Activated T-cell treated with anti-CD3 and anti-CD28 coated beads, Interleukin-2, amount 50 U/mL, for 24 hours (primary cell): Measurements from ENCODE around the gene MYL12A.
"Not testable (repeated sequence)": the region's sequence is repeated elsewhere in the genome, so short reads cannot be mapped to it uniquely, and the experiment has no call there.

Experiments
- DNase-seq: peaks from one replicate; pipeline ENCODE4 v3.0.0-alpha.2; 2020
- H3K27ac Mint-ChIP-seq: 2 replicates; pipeline ENCODE4 v1.8.0; 2020; ENCODE audit warnings: mild to moderate bottlenecking, mixed read lengths
- H3K27me3 Mint-ChIP-seq: 2 replicates; pipeline ENCODE4 v1.8.0; 2020; ENCODE audit warnings: mixed read lengths
- H3K36me3 Mint-ChIP-seq: 2 replicates; pipeline ENCODE4 v1.8.0; 2020; ENCODE audit warnings: low read depth, mixed read lengths
- H3K4me1 Mint-ChIP-seq: 2 replicates; pipeline ENCODE4 v1.8.0; 2020; ENCODE audit warnings: low read depth, mixed read lengths
- H3K4me3 Mint-ChIP-seq: 2 replicates; pipeline ENCODE4 v1.8.0; 2020; ENCODE audit warnings: mild to moderate bottlenecking, moderate library complexity, mixed read lengths
- H3K9me3 Mint-ChIP-seq: 2 replicates; pipeline ENCODE4 v1.8.0; 2020; ENCODE audit warnings: mixed read lengths

MYL12A gene

GRCh38 chr18:3218819-3219218 lies 28.8 kb upstream of the MYL12A start:
- peaks cover 8% of the 10 kb centered on the region for H3K4me1 Mint-ChIP-seq
- H3K27me3 Mint-ChIP-seq, result no peaks in the 10 kb centered on the region
- no peak for DNase-seq
- no peak overlapping the region for H3K27ac Mint-ChIP-seq
- H3K4me3 Mint-ChIP-seq, result no peak overlapping the region
- no peaks in the 10 kb centered on the region for H3K9me3 Mint-ChIP-seq
- H3K36me3 Mint-ChIP-seq, result peaks cover 5% of the 10 kb centered on the region

DNA sequence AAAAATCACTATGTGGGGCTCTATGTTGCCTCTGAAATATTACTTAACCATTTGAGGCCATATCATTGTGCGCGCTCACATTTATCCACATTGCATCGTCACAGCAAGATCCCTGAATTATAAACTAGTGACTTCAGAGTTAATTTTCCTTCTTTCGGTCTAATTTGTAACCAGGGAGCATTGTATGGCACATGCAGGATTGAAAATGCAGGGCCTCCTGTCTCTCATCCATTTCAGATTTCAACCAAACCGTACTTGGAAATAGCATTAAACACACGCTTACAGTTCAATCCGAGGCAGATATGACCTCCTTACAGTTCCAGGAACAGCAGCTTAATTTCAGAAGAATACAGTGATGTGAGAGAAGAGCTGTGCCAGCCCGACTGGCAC lies 28.4 kb upstream of the MYL12A start:
- H3K4me1 Mint-ChIP-seq, result peaks cover 8% of the 10 kb centered on the region
- no peak overlapping the region for H3K4me3 Mint-ChIP-seq
- H3K27me3 Mint-ChIP-seq, result no peaks in the 10 kb centered on the region
- no peak overlapping the region for H3K27ac Mint-ChIP-seq
- H3K9me3 Mint-ChIP-seq, result no peaks in the 10 kb centered on the region
- H3K36me3 Mint-ChIP-seq, result peaks cover 5% of the 10 kb centered on the region
- no peak for DNase-seq

DNA sequence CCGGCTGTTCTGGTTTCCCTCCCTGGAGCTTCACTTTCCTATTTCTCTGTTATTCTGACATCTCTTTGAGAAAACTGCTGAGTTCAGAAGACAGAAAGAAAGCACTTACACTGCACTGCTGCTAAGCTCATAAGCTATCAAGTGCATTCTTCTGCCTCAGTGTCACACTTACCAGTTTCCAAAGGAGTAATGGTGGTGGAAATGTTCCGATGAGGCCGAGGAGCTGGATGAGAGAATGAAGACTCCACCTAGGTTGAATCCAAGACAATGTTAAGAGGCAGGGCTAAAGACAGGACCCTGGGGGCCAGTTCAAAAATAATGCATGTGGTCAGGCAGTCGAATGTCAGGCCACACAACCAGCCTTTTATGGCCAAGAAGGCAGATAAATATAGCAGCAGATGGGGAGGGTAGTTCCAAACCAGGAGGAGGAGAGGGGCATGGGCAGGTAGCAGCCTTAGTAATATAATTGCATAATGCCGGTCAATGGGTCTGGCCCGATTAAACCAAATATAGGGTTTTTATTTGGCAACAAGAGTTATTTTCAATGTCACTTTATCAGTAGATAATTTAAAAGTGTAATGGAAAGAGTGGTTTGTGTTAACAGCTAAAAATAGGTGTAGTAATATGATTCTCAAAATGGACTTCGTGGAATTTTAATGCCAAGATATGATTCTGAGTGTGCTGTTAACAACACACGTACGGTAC lies 27.8 kb upstream of the MYL12A start, which contains the start of gene MYOM1:
Gene MYOM1, minus strand, starts transcription at position 338 of the 705 bp plus-strand sequence. CDS start 4,745 bp downstream, outside the sequence.
- no peak within 1 kb of the TSS for H3K27ac Mint-ChIP-seq
- no peaks in the 10 kb centered on the region for H3K9me3 Mint-ChIP-seq
- peaks cover 5% of the 10 kb centered on the region for H3K36me3 Mint-ChIP-seq
- no peak within 1 kb of the TSS for H3K4me3 Mint-ChIP-seq
- H3K27me3 Mint-ChIP-seq, result no peaks in the 10 kb centered on the region
- DNase-seq, result no peak
- H3K4me1 Mint-ChIP-seq, result peaks cover 8% of the 10 kb centered on the region

DNA sequence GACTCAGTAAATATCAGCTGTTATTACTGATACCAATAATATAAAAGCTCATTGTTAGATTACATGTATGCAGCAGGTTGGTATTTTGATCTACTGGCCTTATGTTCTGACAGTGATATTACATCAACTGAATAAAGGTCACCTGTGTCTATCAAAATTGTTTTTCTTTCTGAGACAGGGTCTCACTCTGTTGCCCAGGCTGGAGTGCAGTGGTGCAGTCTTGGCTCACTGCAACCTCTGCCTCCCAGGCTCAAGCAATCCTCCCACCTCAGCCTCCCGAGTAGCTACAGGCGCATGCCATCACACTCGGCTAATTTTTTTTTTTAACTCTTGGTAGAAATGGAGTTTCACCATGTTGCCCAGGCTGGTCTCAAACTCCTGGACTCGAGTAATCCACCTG lies 26.7 kb upstream of the MYL12A start:
- H3K4me3 Mint-ChIP-seq, H3K4me1 Mint-ChIP-seq, H3K27ac Mint-ChIP-seq, H3K36me3 Mint-ChIP-seq, H3K27me3 Mint-ChIP-seq, DNase-seq, H3K9me3 Mint-ChIP-seq: not testable (repeated sequence)

GRCh38 chr18:3221496-3221895 lies 26.1 kb upstream of the MYL12A start:
- Mint-ChIP-seq H3K36me3 (no peaks in the 10 kb centered on the region), H3K9me3 (no peaks in the 10 kb centered on the region), H3K4me1 (peaks cover 10% of the 10 kb centered on the region), H3K4me3 (no peak overlapping the region), H3K27ac (no peak overlapping the region), H3K27me3 (no peaks in the 10 kb centered on the region)
- no peak for DNase-seq

GRCh38 chr18:3223356-3223755 lies 24.2 kb upstream of the MYL12A start:
- Mint-ChIP-seq H3K4me3 (no peak overlapping the region), H3K36me3 (no peaks in the 10 kb centered on the region), H3K9me3 (no peaks in the 10 kb centered on the region), H3K4me1 (peaks cover 10% of the 10 kb centered on the region), H3K27ac (no peak overlapping the region), H3K27me3 (no peaks in the 10 kb centered on the region)
- DNase-seq, result no peak

DNA sequence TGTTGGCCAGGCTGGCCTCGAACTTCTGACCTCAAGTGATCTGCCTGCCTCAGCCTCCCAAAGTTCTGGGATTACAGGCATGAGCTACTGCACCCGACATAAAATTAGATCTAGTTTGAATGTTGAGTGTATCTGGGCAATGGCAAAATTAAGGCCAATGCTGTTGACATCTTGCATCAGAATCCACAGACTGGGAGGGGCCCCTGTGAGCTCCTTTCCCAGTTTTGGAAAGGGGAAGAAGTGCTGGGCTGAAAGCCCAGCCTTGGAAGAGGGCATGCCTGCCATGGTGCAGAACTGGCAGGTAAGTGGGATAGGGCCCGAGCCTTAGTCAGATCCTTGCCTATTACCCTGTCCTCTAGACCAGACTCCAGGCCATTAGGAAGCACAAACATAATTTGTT lies 23.4 kb upstream of the MYL12A start:
- H3K9me3 Mint-ChIP-seq, result no peaks in the 10 kb centered on the region
- H3K27ac Mint-ChIP-seq, result no peak overlapping the region
- no peak overlapping the region for H3K4me3 Mint-ChIP-seq
- H3K27me3 Mint-ChIP-seq, result no peaks in the 10 kb centered on the region
- peaks cover 3% of the 10 kb centered on the region for H3K36me3 Mint-ChIP-seq
- no peak for DNase-seq
- H3K4me1 Mint-ChIP-seq, result peaks cover 14% of the 10 kb centered on the region

DNA sequence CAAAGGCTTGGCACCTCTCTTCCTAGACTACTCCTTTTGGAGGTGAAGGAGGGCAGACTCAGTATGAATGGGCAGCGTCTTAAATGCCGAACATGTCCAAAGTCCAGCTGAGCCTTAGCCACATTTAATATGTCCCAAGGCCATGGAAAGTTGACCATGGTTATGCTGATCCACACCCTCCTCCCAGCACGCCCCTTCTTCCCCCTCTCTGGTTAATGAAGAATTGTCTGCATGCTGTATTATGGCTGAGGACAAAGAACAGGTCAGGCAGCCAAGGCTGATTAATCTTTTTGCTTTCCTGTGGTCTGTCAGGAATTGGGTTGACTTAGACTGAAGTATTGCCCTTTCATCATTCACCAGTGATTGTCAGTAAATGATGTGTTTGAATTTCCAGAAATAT lies 22.0 kb upstream of the MYL12A start:
- no peaks in the 10 kb centered on the region for H3K9me3 Mint-ChIP-seq
- H3K36me3 Mint-ChIP-seq, result peaks cover 3% of the 10 kb centered on the region

GRCh38 chr18:3226048-3226447 lies 21.6 kb upstream of the MYL12A start:
- H3K36me3 Mint-ChIP-seq, result peaks cover 3% of the 10 kb centered on the region
- H3K9me3 Mint-ChIP-seq, result no peaks in the 10 kb centered on the region
- H3K4me3 Mint-ChIP-seq, result no peak overlapping the region
- peaks cover 14% of the 10 kb centered on the region for H3K4me1 Mint-ChIP-seq
- no peaks in the 10 kb centered on the region for H3K27me3 Mint-ChIP-seq
- H3K27ac Mint-ChIP-seq, result no peak overlapping the region
- no peak for DNase-seq

More for the DNA sequence above, 22.0 kb upstream of the MYL12A start:
- H3K27ac Mint-ChIP-seq, result no peak overlapping the region
- DNase-seq, result no peak
- H3K4me3 Mint-ChIP-seq, result no peak overlapping the region
- H3K27me3 Mint-ChIP-seq, result no peaks in the 10 kb centered on the region
- peaks cover 14% of the 10 kb centered on the region for H3K4me1 Mint-ChIP-seq

DNA sequence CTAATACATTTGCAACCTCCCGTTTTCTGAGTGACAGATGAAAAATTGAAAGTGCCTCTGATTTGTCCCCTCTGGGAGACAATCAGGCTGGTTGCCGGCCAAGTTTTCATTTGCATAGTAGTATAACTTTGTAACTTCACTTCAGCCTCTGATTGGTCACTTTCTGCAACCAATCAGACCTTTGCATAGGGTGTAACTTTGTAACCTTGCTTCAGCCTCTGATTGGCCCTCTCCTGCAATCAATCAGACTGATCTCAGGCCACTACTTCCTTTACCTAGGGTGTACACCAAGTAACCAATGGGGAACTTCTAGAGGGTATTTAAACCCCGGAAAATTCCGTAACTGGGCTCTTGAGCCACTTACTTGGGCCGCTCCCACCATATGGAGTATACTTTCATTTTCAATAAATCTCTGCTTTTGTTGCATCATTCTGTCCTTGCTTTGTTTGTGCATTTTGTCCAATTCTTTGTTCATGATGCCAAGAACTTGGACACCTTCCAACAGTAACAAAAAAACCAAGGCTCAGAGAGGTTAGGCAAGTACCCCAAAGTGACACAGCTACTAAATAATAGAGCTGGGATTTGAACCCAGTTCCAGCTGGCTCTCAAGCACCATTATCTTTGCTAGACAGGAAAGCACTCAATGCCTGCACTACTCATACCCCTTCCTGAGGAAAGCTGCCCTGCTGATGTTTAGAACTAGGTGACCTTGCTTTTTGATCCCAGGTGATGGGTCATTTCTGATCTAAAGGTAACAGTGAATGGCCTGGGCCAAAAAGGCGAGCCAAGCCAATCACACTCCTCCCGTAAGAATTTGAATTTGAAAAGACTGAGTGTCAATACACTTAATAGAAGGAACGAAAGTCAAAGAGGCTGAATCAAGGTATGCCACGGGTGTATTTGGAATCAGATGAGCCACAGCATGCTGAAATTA lies 16.9 kb upstream of the MYL12A start:
- H3K36me3 Mint-ChIP-seq, result peaks cover 3% of the 10 kb centered on the region
- no peak for DNase-seq
- no peaks in the 10 kb centered on the region for H3K27me3 Mint-ChIP-seq
- no peak overlapping the region for H3K27ac Mint-ChIP-seq
- peaks cover 11% of the 10 kb centered on the region for H3K4me1 Mint-ChIP-seq
- H3K9me3 Mint-ChIP-seq, result no peaks in the 10 kb centered on the region
- H3K4me3 Mint-ChIP-seq, result no peak overlapping the region

- Mint-ChIP-seq H3K27ac (no peak overlapping the region), H3K4me1 (peaks cover 8% of the 10 kb centered on the region), H3K9me3 (no peaks in the 10 kb centered on the region), H3K4me3 (no peak overlapping the region), H3K36me3 (peaks cover 3% of the 10 kb centered on the region), H3K27me3 (no peaks in the 10 kb centered on the region)
- DNase-seq, result no peak
Measured at GRCh38 chr18:3233004-3233403, 14.6 kb upstream of the MYL12A start.

DNA sequence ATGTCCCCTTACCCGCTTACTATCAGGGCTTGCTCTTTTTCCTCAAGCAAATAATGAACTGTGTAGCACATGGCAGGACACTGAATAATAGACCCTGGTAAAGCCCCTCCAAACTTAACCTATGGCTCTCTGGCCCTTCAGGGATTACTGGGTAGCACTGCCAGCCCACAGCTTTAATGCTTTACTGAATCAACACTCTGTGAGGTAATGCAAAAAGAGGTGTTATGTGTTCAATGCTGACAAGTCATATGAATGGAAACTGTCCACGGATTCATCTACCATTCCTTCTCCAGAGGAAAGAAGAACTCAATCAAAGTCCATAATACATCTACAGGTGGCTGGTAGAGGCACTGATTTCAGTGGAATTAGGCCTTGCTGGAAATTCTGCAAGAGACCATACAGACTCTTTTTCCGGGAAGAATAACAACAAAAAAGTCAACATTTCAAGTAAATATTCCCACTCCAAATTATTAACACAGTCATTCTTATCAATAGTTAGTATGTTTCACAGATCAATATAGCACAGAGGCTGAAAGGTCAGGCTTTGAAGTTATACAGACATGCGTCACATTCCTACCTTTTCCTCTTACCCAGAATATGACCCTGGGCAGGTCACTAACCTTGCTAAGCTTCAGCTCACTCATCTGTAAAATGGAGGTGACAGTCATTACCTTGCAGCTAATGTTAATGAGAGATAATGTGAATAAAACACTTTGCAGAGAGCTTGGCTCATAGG lies 14.0 kb upstream of the MYL12A start:
- no peak overlapping the region for H3K4me3 Mint-ChIP-seq
- H3K36me3 Mint-ChIP-seq, result peaks cover 3% of the 10 kb centered on the region

DNA sequence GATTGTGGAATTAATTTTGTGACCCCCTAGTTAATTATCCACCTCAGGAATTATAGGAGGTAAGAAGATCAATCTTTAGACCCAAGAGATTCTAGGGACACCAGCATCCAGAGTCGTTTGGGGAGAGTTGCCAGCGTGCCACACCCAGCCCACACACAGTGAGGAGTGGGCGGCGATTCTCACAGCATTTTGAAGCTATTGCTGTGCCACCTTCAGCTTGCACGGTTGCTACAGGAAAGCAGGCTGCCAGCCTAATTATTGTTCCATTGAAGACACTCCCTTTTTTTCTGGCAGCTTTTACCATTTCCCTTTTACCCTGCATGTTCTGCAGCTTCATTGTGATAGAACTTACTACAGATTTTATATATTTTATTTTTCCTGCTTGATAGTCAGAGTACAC lies 13.1 kb upstream of the MYL12A start:
- no peak for DNase-seq
- Mint-ChIP-seq H3K9me3 (no peaks in the 10 kb centered on the region), H3K27me3 (no peaks in the 10 kb centered on the region), H3K36me3 (no peaks in the 10 kb centered on the region), H3K4me1 (peaks cover 8% of the 10 kb centered on the region), H3K4me3 (no peak overlapping the region), H3K27ac (no peak overlapping the region)

More for the DNA sequence above, 14.0 kb upstream of the MYL12A start:
- Mint-ChIP-seq H3K4me1 (peaks cover 6% of the 10 kb centered on the region), H3K9me3 (no peaks in the 10 kb centered on the region), H3K27me3 (no peaks in the 10 kb centered on the region), H3K27ac (no peak overlapping the region)
- DNase-seq, result no peak

DNA sequence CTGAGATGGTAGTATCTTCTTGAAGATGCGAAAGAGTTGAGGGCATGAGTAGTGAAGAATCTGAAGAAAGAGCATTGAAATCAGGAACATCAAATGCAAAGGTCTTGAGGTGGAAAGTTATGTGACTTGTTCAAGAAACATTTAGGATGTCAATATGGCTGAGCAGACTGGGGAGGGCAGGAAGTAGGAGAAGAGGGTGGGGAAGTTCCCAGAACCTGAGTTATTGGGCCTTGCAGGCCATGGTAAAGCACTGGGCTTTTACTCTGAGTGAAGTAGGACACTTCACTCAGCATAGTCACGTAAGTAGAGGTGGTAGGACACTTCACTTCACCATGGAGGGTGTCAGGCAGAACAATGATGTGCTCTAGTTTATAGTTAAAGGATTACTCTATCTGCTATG lies 11.8 kb upstream of the MYL12A start:
- Mint-ChIP-seq H3K36me3 (peaks cover 5% of the 10 kb centered on the region), H3K27ac (no peak overlapping the region), H3K4me1 (peaks cover 8% of the 10 kb centered on the region), H3K27me3 (no peaks in the 10 kb centered on the region), H3K4me3 (no peak overlapping the region), H3K9me3 (peaks cover 5% of the 10 kb centered on the region)
- no peak for DNase-seq
